Astrocyte (in vitro differentiated cells and primary cell): ENCODE measurements around the gene GALM. TPM values are rescaled to one million over a fixed set of nuclear protein-coding genes. Genes with fewer than 3 reads are reported as not detected.
A peak's percentile ranks its signal among the peaks of the same experiment; 100 is the strongest.
"Not testable (repeated sequence)": the region's sequence is repeated elsewhere in the genome, so short reads cannot be mapped to it uniquely, and the experiment has no call there.

Experiments
- DNase-seq: peaks from one replicate; pipeline ENCODE4 v3.0.0-alpha.2; 2010; ENCODE audit warnings: low read depth
- FAIRE-seq: peaks from 2 replicates; lab custom pipeline; 2011; peaks lifted over from hg19 to GRCh38; lab: Jason Lieb, UNC
- H2AFZ ChIP-seq: 2 replicates; pipeline ENCODE4 v1.6.0; 2012; ENCODE audit warnings: low read depth, low read length, inconsistent platforms
- H3K27ac ChIP-seq: 2 replicates; pipeline ENCODE4 v1.5.1; 2011; ENCODE audit warnings: low read depth, low read length, inconsistent platforms
- H3K27me3 ChIP-seq: 2 replicates; pipeline ENCODE4 v1.6.0; 2011; ENCODE audit warnings: low read length, inconsistent platforms; ENCODE audit not compliant: insufficient read depth
- H3K36me3 ChIP-seq: 2 replicates; pipeline ENCODE4 v1.5.1; 2011; ENCODE audit warnings: low read length, inconsistent platforms; ENCODE audit not compliant: insufficient read depth
- H3K4me1 ChIP-seq: 2 replicates; pipeline ENCODE4 v1.5.1; 2011; ENCODE audit warnings: low read length, inconsistent platforms; ENCODE audit not compliant: insufficient read depth
- H3K4me2 ChIP-seq: 2 replicates; pipeline ENCODE4 v1.6.0; 2012; ENCODE audit warnings: low read length, inconsistent platforms
- H3K4me3 ChIP-seq: 2 replicates; pipeline ENCODE4 v1.5.1; 2011; ENCODE audit warnings: low read depth, mild to moderate bottlenecking, low read length, inconsistent platforms; ENCODE audit not compliant: insufficient read depth
- H3K79me2 ChIP-seq: 2 replicates; pipeline ENCODE4 v1.6.0; 2012; ENCODE audit warnings: mild to moderate bottlenecking, low read length, inconsistent platforms; ENCODE audit not compliant: insufficient read depth
- H3K9ac ChIP-seq: 2 replicates; pipeline ENCODE4 v1.6.0; 2012; ENCODE audit warnings: mild to moderate bottlenecking, low read length, inconsistent platforms
- H3K9me3 ChIP-seq: 2 replicates; pipeline ENCODE4 v1.5.1; 2012; ENCODE audit warnings: low read depth, mild to moderate bottlenecking, low read length, inconsistent platforms; ENCODE audit not compliant: insufficient read depth
- H4K20me1 ChIP-seq: 2 replicates; pipeline ENCODE4 v1.6.0; 2012; ENCODE audit warnings: low read length, inconsistent platforms; ENCODE audit not compliant: insufficient read depth
- H3K27ac Mint-ChIP-seq: one replicate; pipeline ENCODE4 v1.8.0; 2021; ENCODE audit warnings: mild to moderate bottlenecking, mixed read lengths; ENCODE audit not compliant: unreplicated experiment
- H3K27me3 Mint-ChIP-seq: one replicate; pipeline ENCODE4 v1.8.0; 2021; ENCODE audit warnings: low read depth, mixed read lengths; ENCODE audit not compliant: unreplicated experiment
- H3K36me3 Mint-ChIP-seq: one replicate; pipeline ENCODE4 v1.8.0; 2021; ENCODE audit warnings: low read depth, mixed read lengths; ENCODE audit not compliant: unreplicated experiment
- H3K4me1 Mint-ChIP-seq: one replicate; pipeline ENCODE4 v1.8.0; 2021; ENCODE audit warnings: low read depth, mixed read lengths; ENCODE audit not compliant: unreplicated experiment
- H3K4me3 Mint-ChIP-seq: one replicate; pipeline ENCODE4 v1.8.0; 2021; ENCODE audit warnings: mild to moderate bottlenecking, moderate library complexity, mixed read lengths; ENCODE audit not compliant: unreplicated experiment
- H3K9me3 Mint-ChIP-seq: one replicate; pipeline ENCODE4 v1.8.0; 2021; ENCODE audit warnings: mild to moderate bottlenecking, mixed read lengths; ENCODE audit not compliant: unreplicated experiment
- EZH2 ChIP-seq: IDR thresholded peaks from 2 replicates; pipeline ENCODE4 v1.6.1; 2012; ENCODE audit warnings: mild to moderate bottlenecking, low read length, inconsistent platforms; ENCODE audit not compliant: insufficient read depth
- total RNA-seq: library from RNA; stranded (reverse); gene quantifications from 2 replicates; pipeline ENCODE4 v1.2.1, GENCODE V29; 2021
- TF ChIP-seq, protein P1 (sequence below): IDR thresholded peaks from 2 replicates; pipeline ENCODE4 v1.5.1; 2011; ENCODE audit warnings: low read depth, mild to moderate bottlenecking, inconsistent platforms, low read length, moderate library complexity; ENCODE audit not compliant: insufficient read depth

GALM gene
- total RNA-seq, 1 donor from 2014 or later: 9.8 TPM

DNA sequence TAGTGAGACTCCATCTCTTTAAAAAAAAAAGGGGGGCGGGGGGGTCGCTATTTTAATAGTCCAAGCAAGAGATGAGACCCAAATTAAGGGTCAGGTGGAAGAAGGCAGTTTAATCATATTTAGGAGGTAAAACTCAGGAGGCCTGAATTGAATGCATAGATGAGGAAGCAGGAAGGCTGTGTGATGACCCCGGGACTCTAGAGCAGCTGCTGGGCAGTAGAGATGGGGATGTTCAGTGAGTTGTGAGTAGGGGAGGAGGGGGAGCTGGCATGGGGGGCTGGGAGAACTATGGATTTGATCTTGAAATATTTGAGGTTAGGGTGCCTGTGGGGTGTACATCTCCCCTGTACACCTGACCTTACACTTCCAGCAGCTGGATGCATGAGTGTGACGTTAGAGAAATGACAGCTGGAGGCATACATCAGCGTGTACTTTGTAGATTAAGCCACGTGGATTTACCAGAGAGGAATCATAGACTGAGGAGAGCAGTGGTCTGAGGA lies 41.0 kb downstream of the GALM start:
- peaks cover 9% of the 10 kb centered on the region for H3K4me1 ChIP-seq
- TF ChIP-seq EZH2: no peak
- TF ChIP-seq, protein P1, sequence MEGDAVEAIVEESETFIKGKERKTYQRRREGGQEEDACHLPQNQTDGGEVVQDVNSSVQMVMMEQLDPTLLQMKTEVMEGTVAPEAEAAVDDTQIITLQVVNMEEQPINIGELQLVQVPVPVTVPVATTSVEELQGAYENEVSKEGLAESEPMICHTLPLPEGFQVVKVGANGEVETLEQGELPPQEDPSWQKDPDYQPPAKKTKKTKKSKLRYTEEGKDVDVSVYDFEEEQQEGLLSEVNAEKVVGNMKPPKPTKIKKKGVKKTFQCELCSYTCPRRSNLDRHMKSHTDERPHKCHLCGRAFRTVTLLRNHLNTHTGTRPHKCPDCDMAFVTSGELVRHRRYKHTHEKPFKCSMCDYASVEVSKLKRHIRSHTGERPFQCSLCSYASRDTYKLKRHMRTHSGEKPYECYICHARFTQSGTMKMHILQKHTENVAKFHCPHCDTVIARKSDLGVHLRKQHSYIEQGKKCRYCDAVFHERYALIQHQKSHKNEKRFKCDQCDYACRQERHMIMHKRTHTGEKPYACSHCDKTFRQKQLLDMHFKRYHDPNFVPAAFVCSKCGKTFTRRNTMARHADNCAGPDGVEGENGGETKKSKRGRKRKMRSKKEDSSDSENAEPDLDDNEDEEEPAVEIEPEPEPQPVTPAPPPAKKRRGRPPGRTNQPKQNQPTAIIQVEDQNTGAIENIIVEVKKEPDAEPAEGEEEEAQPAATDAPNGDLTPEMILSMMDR: no peak
- no peak overlapping the region for H3K27ac ChIP-seq
- H4K20me1 ChIP-seq: no peaks in the 10 kb centered on the region
- H3K4me3 ChIP-seq: no peak overlapping the region
- H3K9me3 Mint-ChIP-seq: peaks cover 3% of the 10 kb centered on the region
- H3K9me3 ChIP-seq: peaks cover 2% of the 10 kb centered on the region
- H3K27me3 Mint-ChIP-seq: no peaks in the 10 kb centered on the region
- H3K4me2 ChIP-seq: no peak overlapping the region
- H2AFZ ChIP-seq: no peak overlapping the region
- H3K4me1 Mint-ChIP-seq: peaks cover 19% of the 10 kb centered on the region
- no peaks in the 10 kb centered on the region for H3K36me3 ChIP-seq
- H3K4me3 Mint-ChIP-seq: no peak overlapping the region
- FAIRE-seq (no peak), DNase-seq (no peak)
- no peak overlapping the region for H3K27ac Mint-ChIP-seq
- no peak overlapping the region for H3K9ac ChIP-seq
- no peaks in the 10 kb centered on the region for H3K27me3 ChIP-seq
- H3K36me3 Mint-ChIP-seq: peaks cover 8% of the 10 kb centered on the region
- H3K79me2 ChIP-seq: no peaks in the 10 kb centered on the region

DNA sequence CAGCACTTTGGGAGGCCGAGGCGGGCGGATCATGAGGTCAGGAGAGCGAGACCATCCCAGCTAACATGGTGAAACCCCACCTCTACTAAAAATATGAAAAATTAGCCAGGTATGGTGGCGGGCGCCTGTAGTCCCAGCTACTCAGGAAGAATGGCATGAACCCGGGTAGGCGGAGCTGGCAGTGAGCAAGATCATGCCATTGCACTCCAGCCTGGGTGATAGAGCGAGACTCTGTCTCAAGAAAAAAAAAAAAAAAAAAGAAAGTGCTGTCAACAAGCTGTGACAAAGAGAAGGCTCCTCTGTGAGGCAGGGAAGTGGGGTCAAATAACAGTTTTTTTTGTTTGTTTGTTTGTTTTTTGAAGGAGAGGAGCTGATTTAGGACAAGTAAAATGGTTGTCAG lies 42.6 kb downstream of the GALM start:
- H3K27ac Mint-ChIP-seq, H3K4me1 Mint-ChIP-seq, H3K4me1 ChIP-seq: not testable (repeated sequence)

DNA sequence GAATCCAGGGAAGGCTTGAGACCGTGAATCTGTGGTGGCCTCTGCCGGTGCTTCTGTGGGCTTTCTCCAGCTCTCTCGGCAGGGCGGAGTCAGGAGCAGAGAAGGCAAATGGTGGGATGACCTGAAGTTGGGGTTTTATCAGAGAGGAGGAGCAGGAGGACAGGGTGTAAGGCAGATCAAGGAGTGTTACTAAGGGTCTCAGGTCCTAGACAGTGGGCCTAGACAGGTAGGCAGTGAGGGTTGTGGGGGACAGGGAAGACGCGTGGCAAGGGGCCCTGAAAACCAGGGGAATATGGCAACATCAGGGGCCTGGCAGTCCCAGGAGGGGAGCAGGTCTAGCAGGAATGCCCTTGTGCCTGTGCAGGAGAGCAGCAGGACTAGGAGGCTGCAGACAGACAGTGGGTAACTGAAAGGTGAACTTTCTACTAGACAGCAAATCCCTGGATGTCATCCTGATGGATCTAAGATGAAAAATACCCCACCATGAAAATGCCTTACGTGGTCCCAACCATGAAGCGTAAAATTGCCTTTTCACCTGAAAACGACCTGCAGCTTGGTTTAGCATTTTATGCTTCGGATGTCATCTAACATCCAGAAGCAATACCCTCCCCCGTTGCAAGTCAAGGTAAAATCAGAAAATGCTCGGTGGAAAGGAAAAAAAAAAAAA lies 43.1 kb downstream of the GALM start:
- H3K27ac Mint-ChIP-seq: no peak overlapping the region
- Histone ChIP-seq H3K4me2 (no peak overlapping the region), H3K27me3 (no peaks in the 10 kb centered on the region), H3K36me3 (no peaks in the 10 kb centered on the region), H3K4me3 (no peak overlapping the region), H3K4me1 (no peaks in the 10 kb centered on the region), H3K9ac (no peak overlapping the region), H4K20me1 (no peaks in the 10 kb centered on the region), H2AFZ (no peak overlapping the region), H3K79me2 (no peaks in the 10 kb centered on the region), H3K27ac (no peak overlapping the region), H3K9me3 (peaks cover 2% of the 10 kb centered on the region)
- peaks cover 7% of the 10 kb centered on the region for H3K4me1 Mint-ChIP-seq
- peaks cover 3% of the 10 kb centered on the region for H3K9me3 Mint-ChIP-seq
- peaks cover 8% of the 10 kb centered on the region for H3K36me3 Mint-ChIP-seq
- H3K27me3 Mint-ChIP-seq: no peaks in the 10 kb centered on the region
- no peak for TF ChIP-seq EZH2
- TF ChIP-seq, protein P1: no peak
- no peak for FAIRE-seq
- no peak for DNase-seq
- H3K4me3 Mint-ChIP-seq: peak overlapping the region; percentile 17

More for the DNA sequence above, 42.6 kb downstream of the GALM start:
- H3K36me3 Mint-ChIP-seq, H3K27me3 Mint-ChIP-seq, H3K9ac ChIP-seq, H3K9me3 Mint-ChIP-seq, H3K27me3 ChIP-seq, H3K4me3 ChIP-seq, FAIRE-seq, H3K27ac ChIP-seq, H3K9me3 ChIP-seq, H3K4me2 ChIP-seq, H2AFZ ChIP-seq, DNase-seq, H3K36me3 ChIP-seq, H4K20me1 ChIP-seq, H3K79me2 ChIP-seq: not testable (repeated sequence)
- peak overlapping the region; percentile 17 for H3K4me3 Mint-ChIP-seq
